SK-N-MC (cell line): ENCODE measurements around the gene LIN28B.

ENCODE experiments used
- EZH2 ChIP-seq: fragments of 200-600 bp; sonication (generic); IDR thresholded peaks from one replicate; pipeline ENCODE4 v1.6.1; 2017; ENCODE audit warnings: antibody characterized with exemption
- POLR2AphosphoS5 ChIP-seq: IDR thresholded peaks from 2 replicates; pipeline ENCODE4 v1.6.1; 2012; ENCODE audit warnings: mild to moderate bottlenecking, low read depth, low read length, borderline replicate concordance

DNA sequence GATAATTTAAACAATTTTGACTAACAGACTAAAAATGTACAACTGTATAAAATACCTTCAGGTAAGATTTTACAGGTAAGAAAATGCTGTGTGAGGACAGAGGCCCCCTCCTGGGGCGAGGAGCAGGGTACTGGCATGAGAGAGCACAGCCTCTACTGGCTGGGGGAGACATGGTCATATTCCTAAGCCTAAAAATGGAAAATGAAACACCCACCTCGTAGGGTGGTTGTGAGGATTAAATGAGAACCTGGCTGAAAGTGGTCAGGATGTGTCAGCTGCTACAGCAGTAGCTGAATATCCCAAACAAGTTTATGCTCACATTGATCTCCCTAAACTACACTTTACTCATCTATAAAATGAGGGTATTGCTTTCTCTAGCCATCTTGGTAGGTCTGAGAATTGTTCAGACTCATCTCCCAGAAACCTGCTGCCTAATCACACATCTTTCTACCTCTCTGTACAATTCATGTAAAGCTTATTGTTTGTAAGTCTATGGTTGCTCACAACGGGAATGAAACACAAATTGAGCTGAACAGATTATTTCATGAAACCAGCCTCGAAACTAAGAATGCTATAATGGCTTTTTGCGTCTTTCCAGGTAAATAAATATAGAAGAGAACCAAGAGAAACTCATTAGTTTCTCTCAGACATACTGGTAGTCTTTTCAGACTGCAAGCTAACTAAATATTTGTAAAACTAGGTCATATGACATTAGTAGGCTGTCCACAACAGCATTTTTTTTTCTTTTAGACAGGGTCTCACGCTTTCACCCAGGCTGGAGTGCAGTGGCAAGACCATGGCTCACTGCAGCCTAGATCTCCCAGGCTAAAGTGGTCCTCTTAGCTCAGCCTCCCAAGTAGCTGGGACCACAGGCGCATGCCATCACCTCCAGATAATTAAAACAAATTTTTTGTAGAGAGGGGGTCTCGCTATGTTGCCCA is 153.3 kb downstream of the LIN28B start:
- no peak for TF ChIP-seq POLR2AphosphoS5
- TF ChIP-seq EZH2: no peak
